ENCODE measurements around the gene MRPL37.

Gene MRPL37

GRCh38 chr1:54239631-54240031 is 39.7 kb downstream of the MRPL37 start:
- TF ChIP-seq, protein P1, sequence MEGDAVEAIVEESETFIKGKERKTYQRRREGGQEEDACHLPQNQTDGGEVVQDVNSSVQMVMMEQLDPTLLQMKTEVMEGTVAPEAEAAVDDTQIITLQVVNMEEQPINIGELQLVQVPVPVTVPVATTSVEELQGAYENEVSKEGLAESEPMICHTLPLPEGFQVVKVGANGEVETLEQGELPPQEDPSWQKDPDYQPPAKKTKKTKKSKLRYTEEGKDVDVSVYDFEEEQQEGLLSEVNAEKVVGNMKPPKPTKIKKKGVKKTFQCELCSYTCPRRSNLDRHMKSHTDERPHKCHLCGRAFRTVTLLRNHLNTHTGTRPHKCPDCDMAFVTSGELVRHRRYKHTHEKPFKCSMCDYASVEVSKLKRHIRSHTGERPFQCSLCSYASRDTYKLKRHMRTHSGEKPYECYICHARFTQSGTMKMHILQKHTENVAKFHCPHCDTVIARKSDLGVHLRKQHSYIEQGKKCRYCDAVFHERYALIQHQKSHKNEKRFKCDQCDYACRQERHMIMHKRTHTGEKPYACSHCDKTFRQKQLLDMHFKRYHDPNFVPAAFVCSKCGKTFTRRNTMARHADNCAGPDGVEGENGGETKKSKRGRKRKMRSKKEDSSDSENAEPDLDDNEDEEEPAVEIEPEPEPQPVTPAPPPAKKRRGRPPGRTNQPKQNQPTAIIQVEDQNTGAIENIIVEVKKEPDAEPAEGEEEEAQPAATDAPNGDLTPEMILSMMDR (IDR thresholded peaks at IDR 0.05; ENCODE audit: insufficient read depth, low read length, poor library complexity, severe bottlenecking), result no peak
- Histone ChIP-seq H3K4me3 (replicated peaks; ENCODE audit: low read depth, low read length) (no peak overlapping the region), H3K36me3 (ENCODE audit: control insufficient read depth, insufficient read depth, low read length) (peaks cover 5% of the 10 kb centered on the region), H3K27me3 (replicated peaks; ENCODE audit: control insufficient read depth, insufficient read depth, low read length) (no peaks in the 10 kb centered on the region)
- no peak for DNase-seq (ENCODE audit: extremely low read depth, insufficient read length)

DNA sequence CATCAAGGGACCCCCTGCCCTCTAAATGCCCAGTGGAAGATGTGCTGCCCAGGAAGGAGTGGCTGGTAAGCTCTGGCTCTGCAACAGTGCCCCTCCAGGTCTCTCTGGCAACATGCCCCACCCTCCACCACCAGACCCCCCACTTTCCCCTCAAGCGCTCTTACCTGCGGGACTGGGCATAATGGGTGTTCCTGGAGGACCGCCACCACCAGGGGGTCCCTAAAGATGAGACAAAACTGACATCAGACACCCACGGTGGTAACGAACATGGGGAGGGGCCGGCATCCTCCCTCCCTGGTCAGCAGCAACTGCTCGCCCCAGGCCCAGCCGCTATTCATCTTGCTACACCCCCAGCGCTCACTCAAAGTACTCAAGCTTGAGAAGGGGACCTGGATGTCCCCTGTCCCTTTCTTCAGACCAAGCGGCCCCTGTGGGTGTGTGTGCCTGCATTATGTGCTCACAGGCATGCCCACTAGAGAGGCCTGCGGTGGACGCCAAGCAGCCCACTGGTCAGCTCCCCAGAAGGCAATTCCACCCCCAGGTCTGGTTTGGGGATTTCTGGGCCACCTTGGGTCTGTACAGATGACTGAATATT is 40.9 kb downstream of the MRPL37 start:
- TF ChIP-seq, protein P1 (IDR thresholded peaks at IDR 0.05; ENCODE audit: insufficient read depth, low read length, poor library complexity, severe bottlenecking), result no peak
- H3K4me3 ChIP-seq (replicated peaks; ENCODE audit: low read depth, low read length), result no peak overlapping the region
- H3K27me3 ChIP-seq (replicated peaks; ENCODE audit: control insufficient read depth, insufficient read depth, low read length), result no peaks in the 10 kb centered on the region
- no peak for DNase-seq (ENCODE audit: extremely low read depth, insufficient read length)
- peaks cover 5% of the 10 kb centered on the region for H3K36me3 ChIP-seq (ENCODE audit: control insufficient read depth, insufficient read depth, low read length)

DNA sequence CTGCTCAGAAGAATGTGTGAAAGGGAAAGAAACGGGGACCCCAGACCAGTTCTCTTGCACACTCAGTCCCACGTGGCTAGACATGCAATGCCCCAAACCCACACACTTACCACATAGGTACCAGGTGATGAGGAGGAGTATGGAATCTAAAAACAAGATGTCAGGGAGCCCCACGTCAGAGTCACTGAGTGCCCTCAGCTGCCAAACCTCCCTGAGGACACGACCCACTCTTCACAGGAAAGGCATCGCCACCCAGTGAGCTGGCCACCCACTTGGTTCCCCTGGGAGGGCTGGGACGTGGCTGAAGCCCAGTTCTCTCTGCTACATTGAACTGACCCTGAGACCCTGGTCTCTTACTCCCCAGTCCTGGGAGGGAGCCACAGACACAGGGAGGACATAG is 41.4 kb downstream of the MRPL37 start:
- Histone ChIP-seq H3K27me3 (replicated peaks; ENCODE audit: control insufficient read depth, insufficient read depth, low read length) (no peaks in the 10 kb centered on the region), H3K4me3 (replicated peaks; ENCODE audit: low read depth, low read length) (no peak overlapping the region), H3K36me3 (ENCODE audit: control insufficient read depth, insufficient read depth, low read length) (peaks cover 5% of the 10 kb centered on the region)
- TF ChIP-seq, protein P1 (IDR thresholded peaks at IDR 0.05; ENCODE audit: insufficient read depth, low read length, poor library complexity, severe bottlenecking), result no peak
- no peak for DNase-seq (ENCODE audit: extremely low read depth, insufficient read length)

DNA sequence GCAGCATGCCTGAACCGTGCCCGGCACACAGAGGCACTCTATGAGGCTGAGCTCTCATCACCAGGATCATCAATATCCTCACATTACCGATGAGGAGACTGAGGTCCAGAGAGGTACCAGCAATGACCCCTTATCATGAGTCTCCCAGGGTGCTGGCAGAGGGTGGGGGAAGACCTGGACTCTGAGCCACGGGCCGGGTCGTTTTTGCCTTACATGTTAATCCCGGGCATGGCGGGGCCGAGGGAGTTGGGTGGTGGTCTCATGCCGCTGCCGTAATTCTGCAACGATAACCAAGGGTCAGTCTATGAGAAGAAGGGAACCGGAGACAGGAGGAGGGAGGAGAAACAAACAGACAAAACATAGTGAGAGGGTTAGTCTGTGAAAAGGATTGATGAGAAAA is 43.1 kb downstream of the MRPL37 start:
- TF ChIP-seq, protein P1 (IDR thresholded peaks at IDR 0.05; ENCODE audit: insufficient read depth, low read length, poor library complexity, severe bottlenecking), result no peak
- Histone ChIP-seq H3K36me3 (ENCODE audit: control insufficient read depth, insufficient read depth, low read length) (peaks cover 7% of the 10 kb centered on the region), H3K27me3 (replicated peaks; ENCODE audit: control insufficient read depth, insufficient read depth, low read length) (no peaks in the 10 kb centered on the region), H3K4me3 (replicated peaks; ENCODE audit: low read depth, low read length) (no peak overlapping the region)
- DNase-seq (ENCODE audit: extremely low read depth, insufficient read length), result no peak

DNA sequence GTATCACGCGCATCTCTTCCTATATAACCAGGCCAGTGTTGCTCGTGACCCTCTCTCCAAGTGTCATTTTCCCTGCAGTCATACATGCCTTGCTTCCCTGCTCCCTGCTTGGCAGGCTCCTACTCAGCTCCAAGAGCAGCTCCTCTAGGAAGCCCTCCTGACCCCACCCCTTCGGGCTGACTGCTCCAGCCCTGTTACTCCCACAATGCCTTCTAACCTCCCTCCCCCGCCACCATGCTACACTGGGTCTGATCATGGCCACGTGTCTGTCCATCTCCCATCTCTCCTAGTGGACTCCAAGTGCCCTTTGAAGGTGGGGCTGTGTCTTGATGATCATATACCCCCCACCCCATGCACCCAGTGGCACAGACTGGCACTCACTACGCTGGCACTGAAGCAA is 44.7 kb downstream of the MRPL37 start:
- TF ChIP-seq, protein P1 (IDR thresholded peaks at IDR 0.05; ENCODE audit: insufficient read depth, low read length, poor library complexity, severe bottlenecking), result no peak
- no peaks in the 10 kb centered on the region for H3K27me3 ChIP-seq (replicated peaks; ENCODE audit: control insufficient read depth, insufficient read depth, low read length)
- H3K36me3 ChIP-seq (ENCODE audit: control insufficient read depth, insufficient read depth, low read length), result peaks cover 7% of the 10 kb centered on the region
- DNase-seq (ENCODE audit: extremely low read depth, insufficient read length), result no peak
- H3K4me3 ChIP-seq (replicated peaks; ENCODE audit: low read depth, low read length), result no peak overlapping the region

- TF ChIP-seq, protein P1 (IDR thresholded peaks at IDR 0.05; ENCODE audit: insufficient read depth, low read length, poor library complexity, severe bottlenecking), result no peak
- Histone ChIP-seq H3K4me3 (replicated peaks; ENCODE audit: low read depth, low read length) (no peak overlapping the region), H3K36me3 (ENCODE audit: control insufficient read depth, insufficient read depth, low read length) (peaks cover 7% of the 10 kb centered on the region), H3K27me3 (replicated peaks; ENCODE audit: control insufficient read depth, insufficient read depth, low read length) (no peaks in the 10 kb centered on the region)
- DNase-seq (ENCODE audit: extremely low read depth, insufficient read length), result no peak
Measured at GRCh38 chr1:54245501-54245900, 45.5 kb downstream of the MRPL37 start.

Data from GM06990 (cell line).